Measurements from ENCODE around the gene MALL.

DNA sequence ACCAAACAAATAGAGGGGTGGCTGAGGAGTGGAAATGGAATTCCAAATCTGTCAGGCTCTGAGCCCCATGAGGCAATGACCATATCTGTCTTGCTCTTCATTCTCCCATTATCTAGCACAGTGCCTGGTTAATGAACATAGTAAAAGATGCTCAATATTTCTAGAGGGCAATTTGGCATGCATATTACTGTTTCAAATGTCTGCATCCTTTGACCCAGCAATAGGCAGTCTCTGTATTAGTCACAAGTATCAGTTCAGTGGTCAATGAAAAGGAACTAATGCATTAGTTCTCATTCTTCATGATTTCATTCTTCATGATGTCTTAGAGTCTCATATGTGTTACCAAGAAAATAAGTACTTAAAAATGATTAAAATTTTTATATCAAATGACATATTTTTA, 28.4 kb upstream of the MALL start:
- TF ChIP-seq, protein P1, sequence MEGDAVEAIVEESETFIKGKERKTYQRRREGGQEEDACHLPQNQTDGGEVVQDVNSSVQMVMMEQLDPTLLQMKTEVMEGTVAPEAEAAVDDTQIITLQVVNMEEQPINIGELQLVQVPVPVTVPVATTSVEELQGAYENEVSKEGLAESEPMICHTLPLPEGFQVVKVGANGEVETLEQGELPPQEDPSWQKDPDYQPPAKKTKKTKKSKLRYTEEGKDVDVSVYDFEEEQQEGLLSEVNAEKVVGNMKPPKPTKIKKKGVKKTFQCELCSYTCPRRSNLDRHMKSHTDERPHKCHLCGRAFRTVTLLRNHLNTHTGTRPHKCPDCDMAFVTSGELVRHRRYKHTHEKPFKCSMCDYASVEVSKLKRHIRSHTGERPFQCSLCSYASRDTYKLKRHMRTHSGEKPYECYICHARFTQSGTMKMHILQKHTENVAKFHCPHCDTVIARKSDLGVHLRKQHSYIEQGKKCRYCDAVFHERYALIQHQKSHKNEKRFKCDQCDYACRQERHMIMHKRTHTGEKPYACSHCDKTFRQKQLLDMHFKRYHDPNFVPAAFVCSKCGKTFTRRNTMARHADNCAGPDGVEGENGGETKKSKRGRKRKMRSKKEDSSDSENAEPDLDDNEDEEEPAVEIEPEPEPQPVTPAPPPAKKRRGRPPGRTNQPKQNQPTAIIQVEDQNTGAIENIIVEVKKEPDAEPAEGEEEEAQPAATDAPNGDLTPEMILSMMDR (IDR thresholded peaks at IDR 0.05; ENCODE audit: control extremely low read depth in 1 of 3, insufficient read depth in 1 of 3, low read depth in 1 of 3, low read length in 3 of 3) = no peak
- TF ChIP-seq TAF1 (IDR thresholded peaks at IDR 0.05; ENCODE audit: low read depth, low read length) (no peak), RAD21 (IDR thresholded peaks at IDR 0.05 in 1 of 2, conservative IDR thresholded peaks at IDR 0.05 in 1 of 2; ENCODE audit: low read depth in 2 of 2, low read length in 2 of 2) (no peak), POLR2A (IDR thresholded peaks at IDR 0.05; ENCODE audit: control extremely low read depth in 1 of 2, low read depth in 2 of 2, low read length in 2 of 2) (no peak), BACH1 (IDR thresholded peaks at IDR 0.05; ENCODE audit: low read length) (no peak), EZH2 (IDR thresholded peaks at IDR 0.05; ENCODE audit: low read depth, low read length, severe bottlenecking) (no peak)
- TF ChIP-seq, protein P2, sequence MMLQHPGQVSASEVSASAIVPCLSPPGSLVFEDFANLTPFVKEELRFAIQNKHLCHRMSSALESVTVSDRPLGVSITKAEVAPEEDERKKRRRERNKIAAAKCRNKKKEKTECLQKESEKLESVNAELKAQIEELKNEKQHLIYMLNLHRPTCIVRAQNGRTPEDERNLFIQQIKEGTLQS (IDR thresholded peaks at IDR 0.05; ENCODE audit: insufficient read depth, low read depth, low read length) = no peak
